Activated naive CD4-positive, alpha-beta T cell treated with anti-CD3 and anti-CD28 coated beads, Interleukin-2, amount 10 ng/mL, durations not matched to agents 5 hours and 36 hours (primary cell): ENCODE data around the gene ACTR8. TPM values are rescaled to one million over a fixed set of nuclear protein-coding genes. Genes with fewer than 3 reads are reported as not detected.

Experiments used
- total RNA-seq, 2 experiments: library from RNA; stranded (reverse); gene quantifications; one replicate each; pipeline ENCODE4 v1.2.3, GENCODE V29; 2021

The ACTR8 gene, protein sequence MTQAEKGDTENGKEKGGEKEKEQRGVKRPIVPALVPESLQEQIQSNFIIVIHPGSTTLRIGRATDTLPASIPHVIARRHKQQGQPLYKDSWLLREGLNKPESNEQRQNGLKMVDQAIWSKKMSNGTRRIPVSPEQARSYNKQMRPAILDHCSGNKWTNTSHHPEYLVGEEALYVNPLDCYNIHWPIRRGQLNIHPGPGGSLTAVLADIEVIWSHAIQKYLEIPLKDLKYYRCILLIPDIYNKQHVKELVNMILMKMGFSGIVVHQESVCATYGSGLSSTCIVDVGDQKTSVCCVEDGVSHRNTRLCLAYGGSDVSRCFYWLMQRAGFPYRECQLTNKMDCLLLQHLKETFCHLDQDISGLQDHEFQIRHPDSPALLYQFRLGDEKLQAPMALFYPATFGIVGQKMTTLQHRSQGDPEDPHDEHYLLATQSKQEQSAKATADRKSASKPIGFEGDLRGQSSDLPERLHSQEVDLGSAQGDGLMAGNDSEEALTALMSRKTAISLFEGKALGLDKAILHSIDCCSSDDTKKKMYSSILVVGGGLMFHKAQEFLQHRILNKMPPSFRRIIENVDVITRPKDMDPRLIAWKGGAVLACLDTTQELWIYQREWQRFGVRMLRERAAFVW
- 10 to 100 TPM; 32.7 to 35.6 TPM for total RNA-seq

GRCh38 chr3:53881691-53882593 is at the start of gene ACTR8:
TSS of gene ACTR8 (minus strand) at chr3:53882152. CDS start at chr3:53882101, 51 bp downstream.

GRCh38 chr3:53891497-53892285 is 9.7 kb upstream of the ACTR8 start, which contains the start of gene SELENOK:
TSS of gene SELENOK (minus strand) at chr3:53891859.

DNA sequence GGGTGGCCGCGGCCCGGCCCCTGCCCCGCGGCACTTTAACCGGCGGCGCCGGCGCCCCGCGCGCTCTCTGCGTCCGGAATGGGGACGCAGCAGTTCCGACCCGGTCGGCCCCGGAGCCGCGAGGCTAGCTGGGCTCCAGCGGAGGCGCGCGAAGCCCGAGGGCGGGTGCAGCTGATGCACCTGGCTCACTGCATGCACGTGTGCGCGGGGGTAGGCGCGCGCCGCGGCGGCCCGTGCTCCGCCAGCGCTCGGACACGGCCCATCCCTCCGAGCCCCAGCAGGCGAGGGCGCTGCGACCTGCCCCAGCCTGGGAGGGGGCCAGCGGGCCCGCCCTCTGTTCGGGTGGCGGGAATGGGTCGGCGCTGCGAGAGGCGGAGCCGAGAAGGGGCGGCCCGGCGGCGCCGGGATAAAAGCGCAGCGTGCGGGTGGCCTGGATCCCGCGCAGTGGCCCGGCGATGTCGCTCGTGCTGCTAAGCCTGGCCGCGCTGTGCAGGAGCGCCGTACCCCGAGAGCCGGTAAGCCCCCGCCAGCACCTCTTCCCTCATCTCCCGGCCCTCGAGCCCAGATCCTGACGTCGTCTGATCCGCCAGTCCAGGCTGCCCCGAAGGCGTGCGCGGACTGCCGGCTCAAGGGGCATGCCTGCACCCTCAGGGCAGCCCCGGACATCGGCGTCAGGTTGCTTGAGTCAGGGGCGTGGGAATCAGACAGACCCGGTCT is 35.7 kb downstream of the ACTR8 start, which contains the start of the genes CHDH and IL17RB:
Gene CHDH, minus strand, starts transcription at position 286 of the 717 bp plus-strand sequence. CDS start 22,411 bp downstream, outside the sequence.
Gene IL17RB, plus strand, starts transcription at position 435 of the 717 bp plus-strand sequence. Its CDS starts 21 bp downstream, at position 456.

Other genes starting within 250 kb of the ACTR8 start
- under 1 TPM; 0.20 to 0.43 TPM for gene CHDH, start 35.7 kb downstream of the ACTR8 start, total RNA-seq
- 1 to 10 TPM; 3.5 to 5.2 TPM for gene IL17RB, start 35.6 kb downstream of the ACTR8 start, total RNA-seq
- 10 to 100 TPM; 35.5 to 39.9 TPM for gene SELENOK, start 9.7 kb upstream of the ACTR8 start, total RNA-seq
- gene CACNA2D3, start 240.4 kb upstream of the ACTR8 start, total RNA-seq, result not detected